ENCODE results near the gene RTKN2. TPM values are rescaled to one million over a fixed set of nuclear protein-coding genes. Genes with fewer than 3 reads are reported as not detected.

RTKN2 gene
- total and polyA plus RNA-seq, 10 donors, result 0.26 to 5.7 (median 1.6) TPM

GRCh38 chr10:62154231-62154630 is 114.4 kb downstream of the RTKN2 start:
- H3K4me3 ChIP-seq, result no peak overlapping the region
- TF ChIP-seq POLR2A (IDR thresholded peaks at IDR 0.05) (no peak), CTCF (IDR thresholded peaks at IDR 0.05 in 8 of 11, conservative IDR thresholded peaks at IDR 0.05 in 3 of 11) (no peak), POLR2AphosphoS5 (IDR thresholded peaks at IDR 0.05) (no peak)
- H3K36me3 ChIP-seq, result no peaks in the 10 kb centered on the region
- no peaks in the 10 kb centered on the region for H3K27me3 ChIP-seq (replicated peaks in 1 of 7)
- H3K27ac ChIP-seq, result no peak overlapping the region
- no peak for DNase-seq
- intact Hi-C loops (cut with DNase I; ENCODE audit: low total_unique reads), result no loop called here
- 86 to 97% (median 93%) methylated on average over 2 of the region's 2 CpGs for WGBS, 5 donors
- peaks cover 0 to 17% (median 0%) of the 10 kb centered on the region in 6 donors for H3K4me1 ChIP-seq
- H3K9me3 ChIP-seq, result no peaks in the 10 kb centered on the region

GRCh38 chr10:62153191-62153590 is 115.5 kb downstream of the RTKN2 start:
- Histone ChIP-seq H3K27me3 (replicated peaks in 1 of 7) (no peaks in the 10 kb centered on the region), H3K36me3 (no peaks in the 10 kb centered on the region), H3K4me1 (peaks cover 0 to 13% (median 0%) of the 10 kb centered on the region in 6 donors), H3K9me3 (no peaks in the 10 kb centered on the region), H3K4me3 (no peak overlapping the region), H3K27ac (no peak overlapping the region)
- WGBS, 5 donors, result 86 to 93% (median 90%) methylated on average over 1 of the region's 1 CpG
- DNase-seq, result no peak
- no peak for TF ChIP-seq CTCF (IDR thresholded peaks at IDR 0.05 in 8 of 11, conservative IDR thresholded peaks at IDR 0.05 in 3 of 11)
- TF ChIP-seq POLR2AphosphoS5 (IDR thresholded peaks at IDR 0.05), result no peak
- no peak for TF ChIP-seq POLR2A (IDR thresholded peaks at IDR 0.05)
- intact Hi-C loops (cut with DNase I; ENCODE audit: low total_unique reads), result no loop called here

DNA sequence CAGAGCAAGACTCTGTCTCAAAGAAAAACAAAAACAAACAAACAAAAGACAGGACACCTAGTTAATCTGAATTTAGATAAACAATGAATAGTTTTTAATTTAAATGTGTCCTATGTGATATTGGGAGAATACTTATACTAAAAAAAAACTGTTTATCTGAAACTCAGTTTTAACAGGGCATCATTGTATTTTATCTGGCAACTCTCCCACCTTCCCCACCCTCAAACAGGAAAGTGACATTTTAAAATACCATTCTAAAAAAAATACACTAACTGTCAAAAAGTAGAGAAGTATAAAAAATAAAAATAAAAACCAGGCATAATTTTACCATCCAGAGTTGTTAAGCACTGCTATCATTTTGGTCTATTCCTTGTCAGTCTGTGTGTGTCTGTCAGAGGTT is 119.0 kb downstream of the RTKN2 start:
- H3K4me1 ChIP-seq, result peaks cover 0 to 7% (median 0%) of the 10 kb centered on the region in 6 donors
- no peak for DNase-seq
- H3K27me3 ChIP-seq (replicated peaks in 1 of 7), result no peaks in the 10 kb centered on the region
- intact Hi-C loops (cut with DNase I; ENCODE audit: low total_unique reads), result no loop called here
- TF ChIP-seq POLR2A (IDR thresholded peaks at IDR 0.05), result no peak
- no peak for TF ChIP-seq POLR2AphosphoS5 (IDR thresholded peaks at IDR 0.05)
- TF ChIP-seq CTCF (IDR thresholded peaks at IDR 0.05 in 8 of 11, conservative IDR thresholded peaks at IDR 0.05 in 3 of 11), result no peak
- H3K27ac ChIP-seq, result no peak overlapping the region
- H3K36me3 ChIP-seq, result no peaks in the 10 kb centered on the region
- H3K9me3 ChIP-seq, result no peaks in the 10 kb centered on the region
- H3K4me3 ChIP-seq, result no peak overlapping the region

DNA sequence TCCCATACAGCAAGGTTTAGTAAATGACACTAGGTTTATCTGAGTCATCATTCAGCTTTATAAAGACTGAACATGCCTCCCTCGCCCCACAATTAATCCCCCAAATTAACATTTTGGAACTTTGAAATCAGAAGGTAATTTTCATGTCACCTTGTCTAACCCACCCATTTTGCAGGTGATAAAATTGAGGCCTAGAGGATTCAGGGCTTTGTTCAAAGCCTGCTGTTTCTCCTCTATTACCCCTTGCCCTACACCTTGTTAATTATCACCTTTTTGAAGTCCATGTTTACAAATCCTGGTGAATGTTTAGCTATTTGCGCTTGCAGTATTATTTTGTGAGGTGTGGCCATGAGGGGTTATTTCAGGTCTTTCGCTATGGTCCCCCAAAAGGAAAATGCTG is 120.5 kb downstream of the RTKN2 start:
- Histone ChIP-seq H3K36me3 (no peaks in the 10 kb centered on the region), H3K4me1 (peaks cover 0 to 5% (median 0%) of the 10 kb centered on the region in 6 donors), H3K9me3 (peaks cover 0 to 8% (median 1%) of the 10 kb centered on the region in 8 donors), H3K27ac (no peak overlapping the region), H3K4me3 (no peak overlapping the region), H3K27me3 (replicated peaks in 1 of 7) (no peaks in the 10 kb centered on the region)
- intact Hi-C loops (cut with DNase I; ENCODE audit: low total_unique reads), result no loop called here
- DNase-seq, result no peak
- 65 to 99% (median 95%) methylated on average over 3 of the region's 3 CpGs for WGBS, 5 donors
- TF ChIP-seq POLR2AphosphoS5 (IDR thresholded peaks at IDR 0.05) (no peak), CTCF (IDR thresholded peaks at IDR 0.05 in 8 of 11, conservative IDR thresholded peaks at IDR 0.05 in 3 of 11) (no peak), POLR2A (IDR thresholded peaks at IDR 0.05) (no peak)
